ENCODE data around the gene SPN.
"Not testable (repeated sequence)": the region's sequence is repeated elsewhere in the genome, so short reads cannot be mapped to it uniquely, and the experiment has no call there.

The SPN gene

DNA sequence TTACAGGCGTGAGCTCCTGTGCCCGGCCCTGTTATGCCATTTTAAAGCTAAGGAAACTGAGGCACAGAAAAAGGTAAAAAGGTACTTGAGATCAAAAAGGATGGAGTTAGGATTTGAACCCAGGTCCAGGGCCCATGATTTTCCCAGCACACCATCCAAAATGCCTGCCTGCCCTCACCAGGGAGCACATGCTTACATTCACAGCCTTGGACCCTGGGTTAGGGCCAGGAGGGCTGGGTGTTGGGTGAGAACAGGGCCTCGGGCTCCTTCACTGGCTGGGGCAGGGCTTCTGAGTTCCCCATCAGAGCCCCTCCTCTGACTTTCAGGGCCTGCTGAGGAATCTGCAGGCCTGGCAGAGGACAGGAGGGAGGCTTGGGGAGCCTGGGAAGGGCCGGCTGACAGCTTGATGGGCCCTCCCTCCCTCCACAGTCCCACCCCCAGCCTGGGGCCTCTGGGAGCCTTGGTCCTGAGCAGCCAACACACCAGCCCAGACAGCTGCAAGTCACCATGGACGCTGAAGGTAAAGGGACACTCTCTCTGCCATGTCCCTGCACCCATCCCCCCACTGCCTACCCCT, 15.7 kb downstream of the SPN start, which contains the start of gene QPRT:
QPRT (plus strand) TSS at position 490 of the 577 bp plus-strand sequence; CDS start at position 508, 18 bp downstream.
- no peak for DNase-seq

DNA sequence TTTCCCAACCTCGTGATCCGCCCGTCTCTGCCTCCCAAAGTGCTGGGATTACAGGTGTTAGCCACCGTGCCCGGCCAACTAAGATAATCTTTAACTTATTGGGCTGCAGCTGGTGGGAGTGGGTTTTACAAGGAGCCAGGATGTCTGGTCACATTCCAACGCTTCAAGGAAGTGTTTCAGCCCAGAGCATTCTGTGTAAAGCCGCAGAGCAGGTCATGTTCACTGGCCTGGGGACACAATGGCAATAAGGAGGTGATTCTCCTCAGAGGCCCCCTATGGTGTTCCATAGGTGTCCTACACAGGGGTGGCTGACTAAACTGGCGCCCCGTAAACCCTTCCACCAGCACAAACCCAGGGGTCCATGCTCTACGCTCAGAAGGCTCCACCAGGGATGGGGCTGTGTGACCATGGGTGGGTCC, 17.1 kb downstream of the SPN start:
- DNase-seq: no peak

DNA sequence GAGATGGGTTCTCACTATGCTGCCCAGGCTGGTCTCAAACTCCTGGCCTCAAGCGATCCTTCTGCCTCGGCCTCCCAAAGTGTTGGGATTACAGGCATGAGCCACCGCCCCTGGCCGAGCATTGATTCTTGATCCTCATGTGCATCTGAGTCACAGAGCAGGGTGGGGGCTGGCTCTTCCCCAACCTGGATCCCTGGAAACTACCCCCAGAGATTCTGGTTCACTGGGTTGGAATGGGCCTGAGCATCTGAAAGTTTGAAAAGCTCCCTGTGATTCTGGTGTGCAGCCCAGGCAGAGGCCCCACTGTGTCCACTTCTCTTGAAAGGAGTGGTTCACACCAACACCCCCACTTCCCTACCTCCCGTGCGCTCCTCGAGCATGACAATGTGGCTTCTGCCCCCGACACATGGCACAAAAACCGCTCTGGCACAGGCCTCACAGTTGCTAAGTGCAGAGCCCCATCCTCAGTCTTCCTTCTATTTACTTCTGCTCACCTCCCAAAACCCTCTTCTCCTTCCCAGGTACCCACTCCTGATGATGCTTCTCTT, 20.6 kb downstream of the SPN start:
- no peak for DNase-seq

DNA sequence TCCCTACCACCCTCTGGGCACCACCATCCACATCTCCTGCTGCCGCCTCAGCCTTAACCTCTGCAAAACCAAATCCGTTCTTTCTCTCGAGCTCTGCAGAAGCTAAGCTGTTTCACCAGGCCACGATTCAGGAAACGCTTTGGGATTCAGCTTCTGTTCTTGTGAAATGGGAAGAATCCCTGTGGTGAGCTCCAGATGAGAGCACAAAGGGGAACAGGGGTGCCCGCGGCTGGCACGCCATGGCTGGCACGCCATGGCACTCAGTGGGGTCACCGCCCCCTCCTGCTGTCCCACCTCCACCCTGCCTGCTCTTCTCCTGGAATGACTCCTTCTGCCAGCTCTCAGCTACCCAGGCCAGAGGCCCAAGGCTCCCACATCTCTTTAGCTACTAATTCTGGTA, 21.6 kb downstream of the SPN start:
- DNase-seq: no peak

DNA sequence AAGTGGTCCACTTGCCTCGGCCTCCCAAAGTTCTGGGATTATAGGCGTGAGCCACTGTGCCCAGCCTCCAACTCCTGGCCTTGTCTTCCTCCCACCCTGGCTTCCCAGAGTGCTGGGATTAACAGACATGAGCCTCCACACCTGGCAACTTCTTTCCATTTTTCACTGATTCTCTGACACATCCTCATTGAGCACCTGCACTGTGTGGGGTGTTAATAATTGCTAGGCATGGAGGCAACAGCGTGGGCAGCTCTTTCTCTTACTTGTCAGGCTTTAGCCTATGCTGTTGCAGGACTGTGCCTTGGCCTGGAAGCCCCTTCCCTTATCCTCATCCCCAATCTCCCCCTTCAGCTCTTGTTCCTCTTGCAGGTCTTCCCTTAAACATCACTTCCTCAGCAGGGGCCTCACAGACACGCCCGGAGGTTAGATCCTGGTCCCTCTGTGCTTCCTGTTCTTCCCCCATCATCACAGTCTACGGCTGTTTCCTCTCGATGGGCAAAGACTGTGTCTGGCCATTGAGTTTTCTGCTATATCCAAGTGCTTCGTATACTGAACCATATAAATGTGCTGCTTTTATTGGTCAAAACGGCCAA, 23.8 kb downstream of the SPN start:
- no peak for DNase-seq

DNA sequence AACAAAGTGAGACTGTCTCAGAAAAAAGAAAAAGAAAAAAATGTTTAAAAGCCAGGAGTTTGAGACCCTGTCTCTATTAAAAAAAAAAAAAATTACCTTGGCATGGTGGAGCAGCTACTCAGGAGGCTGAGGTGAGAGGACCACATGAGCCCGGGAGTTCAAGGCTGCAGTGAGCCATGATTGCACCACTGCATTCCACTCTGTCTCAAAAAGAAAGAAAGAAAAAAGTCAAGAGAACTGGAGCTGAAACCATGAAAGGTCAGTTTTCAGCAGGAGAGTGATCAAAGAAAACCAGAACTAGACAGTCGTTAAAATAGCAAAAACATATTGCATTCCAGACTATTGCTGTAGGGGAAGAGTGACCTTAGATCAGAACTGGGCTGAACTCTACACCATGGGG, 24.7 kb downstream of the SPN start:
- no peak for DNase-seq

DNA sequence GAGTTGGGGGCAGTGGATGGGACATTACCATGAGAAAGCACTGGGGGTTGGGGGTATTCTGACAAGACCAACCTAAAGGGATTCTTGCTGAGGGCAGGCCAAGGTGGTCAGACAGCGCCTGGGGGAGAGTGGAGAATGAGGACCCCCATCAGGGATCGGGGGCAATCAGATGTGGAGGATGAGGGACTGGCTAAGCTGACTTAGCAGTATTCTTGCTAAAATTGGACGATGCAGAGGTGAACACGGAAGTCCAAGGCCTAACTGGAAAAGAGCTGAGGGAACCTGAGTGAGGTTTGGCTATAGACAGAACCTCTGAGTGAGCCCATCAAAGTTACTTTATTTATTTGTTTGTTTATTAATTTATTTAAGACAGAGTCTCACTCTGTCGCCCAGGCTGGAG, 25.1 kb downstream of the SPN start:
- DNase-seq: no peak

DNA sequence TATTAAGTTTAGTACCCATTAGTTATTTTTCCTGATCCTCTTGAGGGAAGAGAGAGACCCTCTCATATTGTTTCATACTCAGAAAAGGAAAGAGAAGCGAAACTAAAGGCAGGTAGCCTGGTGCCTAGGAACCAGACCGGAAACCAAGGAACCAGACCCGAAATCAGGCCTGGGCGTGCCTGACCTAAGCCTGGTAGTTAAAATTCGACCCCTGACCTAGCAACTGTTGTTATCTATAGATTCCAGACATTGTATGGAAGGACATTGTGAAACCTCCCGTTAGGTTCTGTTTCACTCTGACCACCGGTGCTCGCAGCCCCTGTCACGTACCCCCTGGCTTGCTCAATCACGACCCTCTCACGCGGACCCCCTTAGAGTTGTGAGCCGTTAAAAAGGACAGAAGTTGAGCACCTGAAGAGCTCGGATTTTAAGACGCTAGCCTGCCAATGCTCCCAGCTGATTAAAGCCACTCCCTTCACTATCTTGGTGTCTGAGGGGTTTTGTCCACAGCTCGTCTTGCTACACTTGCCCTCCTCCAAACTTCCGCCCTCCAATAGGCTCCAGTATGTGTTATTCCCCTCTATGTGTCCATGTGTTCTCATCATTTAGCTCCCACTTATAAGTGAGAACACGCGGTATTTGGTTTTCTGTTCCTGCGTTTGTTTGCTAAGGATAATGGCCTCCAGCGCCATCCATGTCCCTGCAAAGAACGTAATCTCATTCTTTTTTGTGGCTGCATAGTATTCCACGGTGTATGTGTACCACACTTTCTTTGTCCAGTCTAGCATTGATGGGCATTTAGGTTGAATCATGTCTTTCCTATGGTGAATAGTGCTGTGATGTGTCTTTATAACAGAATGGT, 26.7 kb downstream of the SPN start:
- not testable (repeated sequence) for DNase-seq

DNA sequence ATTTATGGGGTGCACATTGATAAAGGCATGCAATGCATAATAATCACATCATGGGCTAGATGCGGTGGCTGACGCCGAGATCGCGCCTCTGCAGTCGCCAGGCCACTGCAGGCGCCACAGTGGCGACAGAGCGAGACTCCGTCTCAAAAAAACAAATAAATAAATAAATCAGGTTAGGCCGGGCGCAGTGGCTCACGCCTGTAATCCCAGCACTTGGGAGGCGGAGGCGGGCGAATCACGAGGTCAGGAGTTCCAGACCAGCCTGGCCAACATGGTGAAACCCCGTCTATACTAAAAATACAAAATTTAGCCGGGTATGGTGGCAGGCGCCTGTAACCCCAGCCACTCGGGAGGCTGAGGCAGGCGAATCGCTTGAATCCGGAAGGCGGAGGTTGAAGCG, 29.6 kb downstream of the SPN start:
- not testable (repeated sequence) for DNase-seq

DNA sequence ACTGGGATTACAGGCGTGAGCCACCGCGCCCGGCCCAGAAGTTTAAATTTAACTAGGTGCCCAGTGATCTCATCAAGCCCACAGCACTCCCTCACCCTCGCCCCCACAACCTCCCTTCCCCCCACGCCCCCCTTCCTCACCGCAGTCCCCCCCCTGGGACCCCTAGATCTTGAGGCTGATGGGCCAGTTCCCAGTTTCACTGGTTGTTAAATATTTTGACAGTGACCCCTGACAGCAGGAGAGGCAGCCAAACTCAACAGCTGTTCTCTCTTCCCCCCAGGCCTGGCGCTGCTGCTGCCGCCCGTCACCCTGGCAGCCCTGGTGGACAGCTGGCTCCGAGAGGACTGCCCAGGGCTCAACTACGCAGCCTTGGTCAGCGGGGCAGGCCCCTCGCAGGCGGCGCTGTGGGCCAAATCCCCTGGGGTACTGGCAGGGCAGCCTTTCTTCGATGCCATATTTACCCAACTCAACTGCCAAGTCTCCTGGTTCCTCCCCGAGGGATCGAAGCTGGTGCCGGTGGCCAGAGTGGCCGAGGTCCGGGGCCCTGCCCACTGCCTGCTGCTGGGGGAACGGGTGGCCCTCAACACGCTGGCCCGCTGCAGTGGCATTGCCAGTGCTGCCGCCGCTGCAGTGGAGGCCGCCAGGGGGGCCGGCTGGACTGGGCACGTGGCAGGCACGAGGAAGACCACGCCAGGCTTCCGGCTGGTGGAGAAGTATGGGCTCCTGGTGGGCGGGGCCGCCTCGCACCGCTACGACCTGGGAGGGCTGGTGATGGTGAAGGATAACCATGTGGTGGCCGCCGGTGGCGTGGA, 31.5 kb downstream of the SPN start:
- no peak for DNase-seq

DNA sequence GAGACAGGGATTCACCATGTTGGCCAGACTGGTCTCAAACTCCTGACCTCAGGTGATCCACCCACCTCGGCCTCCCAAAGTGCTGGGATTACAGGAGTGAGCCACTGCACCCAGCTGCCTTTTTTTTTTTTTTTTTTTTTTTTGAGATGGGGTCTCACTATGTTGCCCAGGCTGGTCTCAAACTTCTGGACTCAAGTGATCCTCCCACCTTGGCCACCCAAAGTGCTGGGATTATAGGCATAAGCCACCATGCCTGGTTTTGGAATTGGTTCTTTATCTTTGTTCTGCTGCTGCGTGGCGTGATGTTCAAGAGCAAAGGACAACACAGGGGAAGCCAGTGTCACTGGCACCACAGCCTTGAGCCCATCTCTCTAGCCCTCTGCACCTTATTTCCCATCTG, 32.6 kb downstream of the SPN start:
- not testable (repeated sequence) for DNase-seq

DNA sequence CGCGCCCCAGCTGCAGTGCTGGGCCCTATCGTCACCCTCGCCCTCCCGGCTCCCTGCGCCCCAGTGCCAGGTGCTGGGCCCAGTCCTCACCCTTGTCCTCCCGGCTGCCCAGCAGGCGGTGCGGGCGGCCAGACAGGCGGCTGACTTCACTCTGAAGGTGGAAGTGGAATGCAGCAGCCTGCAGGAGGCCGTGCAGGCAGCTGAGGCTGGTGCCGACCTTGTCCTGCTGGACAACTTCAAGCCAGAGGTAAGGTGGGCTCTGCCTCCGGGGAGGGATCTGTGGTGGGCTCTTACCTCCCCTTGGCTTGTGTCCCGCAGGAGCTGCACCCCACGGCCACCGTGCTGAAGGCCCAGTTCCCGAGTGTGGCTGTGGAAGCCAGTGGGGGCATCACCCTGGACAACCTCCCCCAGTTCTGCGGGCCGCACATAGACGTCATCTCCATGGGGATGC, 33.9 kb downstream of the SPN start:
- no peak for DNase-seq

DNA sequence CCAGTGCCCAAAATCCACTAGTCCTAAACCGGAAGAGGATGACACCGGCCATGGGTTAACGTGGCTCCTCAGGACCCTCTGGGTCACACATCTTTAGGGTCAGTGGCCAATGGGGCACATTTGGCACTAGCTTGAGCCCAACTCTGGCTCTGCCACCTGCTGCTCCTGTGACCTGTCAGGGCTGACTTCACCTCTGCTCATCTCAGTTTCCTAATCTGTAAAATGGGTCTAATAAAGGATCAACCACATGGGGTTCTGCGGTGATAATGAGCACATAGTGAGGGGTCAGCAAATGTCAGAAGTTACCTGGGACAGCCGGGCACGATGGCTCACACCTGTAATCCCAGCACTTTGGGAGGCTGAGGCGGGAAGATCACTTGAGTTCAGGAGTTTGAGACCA, 34.3 kb downstream of the SPN start:
- DNase-seq: no peak

DNA sequence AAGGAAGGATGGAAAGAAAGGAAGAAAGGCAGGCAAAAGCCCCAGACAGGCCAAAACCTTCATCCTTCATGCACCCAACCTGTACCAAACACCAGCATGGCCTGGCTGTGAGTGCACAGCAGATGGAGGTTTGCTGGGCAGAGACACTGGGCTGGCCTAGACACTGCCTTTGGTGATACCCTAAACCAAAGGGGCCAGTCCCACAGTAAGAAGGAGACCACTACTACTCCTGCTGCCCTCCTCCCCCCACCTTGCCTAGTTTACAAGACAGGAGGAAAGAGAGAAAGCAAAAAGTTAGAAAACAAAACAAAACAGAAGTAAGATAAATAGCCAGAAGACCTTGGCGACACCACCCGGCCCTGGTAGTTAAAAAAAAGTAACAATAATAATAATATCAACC, 35.0 kb downstream of the SPN start:
- DNase-seq: no peak

DNA sequence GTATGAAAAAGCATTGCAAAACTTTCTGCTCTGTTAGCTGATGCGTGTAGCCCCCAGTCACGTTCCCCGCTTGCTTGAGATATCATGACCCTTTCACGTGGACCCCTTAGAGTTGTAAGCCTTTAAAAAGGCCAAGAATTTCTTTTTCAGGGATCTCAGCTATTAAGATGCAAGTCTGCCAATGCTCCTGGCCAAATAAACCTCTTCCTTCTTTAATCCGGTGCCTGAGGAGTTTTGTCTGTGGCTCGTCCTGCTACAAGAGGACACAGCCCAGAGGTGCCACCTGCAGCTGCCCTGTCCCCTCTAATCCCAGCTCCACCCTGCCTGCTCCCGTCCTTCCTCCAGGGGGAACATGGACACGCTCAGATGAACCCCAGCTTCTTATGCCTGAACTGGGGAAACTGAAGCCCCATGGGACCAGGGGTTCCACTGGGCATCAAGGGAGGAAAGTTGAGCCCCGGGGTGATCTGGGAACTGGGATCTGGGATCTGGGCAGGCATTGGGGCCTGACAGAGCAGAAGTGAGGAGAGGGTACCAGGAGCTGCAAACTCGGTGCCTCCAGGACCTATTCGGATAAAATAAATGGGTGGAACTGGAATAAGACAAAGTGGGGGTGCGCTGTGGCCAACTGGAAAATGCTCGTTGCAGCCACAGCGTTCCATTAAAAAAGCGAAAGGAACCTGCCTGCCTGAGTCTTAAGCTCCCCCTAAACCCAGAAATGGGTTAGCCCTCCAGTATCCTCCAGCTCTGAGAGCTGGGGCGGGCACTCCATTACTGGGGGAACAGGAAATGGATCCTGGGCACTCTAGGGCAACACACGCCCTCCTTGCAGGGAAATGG, 35.7 kb downstream of the SPN start:
- no peak for DNase-seq

DNA sequence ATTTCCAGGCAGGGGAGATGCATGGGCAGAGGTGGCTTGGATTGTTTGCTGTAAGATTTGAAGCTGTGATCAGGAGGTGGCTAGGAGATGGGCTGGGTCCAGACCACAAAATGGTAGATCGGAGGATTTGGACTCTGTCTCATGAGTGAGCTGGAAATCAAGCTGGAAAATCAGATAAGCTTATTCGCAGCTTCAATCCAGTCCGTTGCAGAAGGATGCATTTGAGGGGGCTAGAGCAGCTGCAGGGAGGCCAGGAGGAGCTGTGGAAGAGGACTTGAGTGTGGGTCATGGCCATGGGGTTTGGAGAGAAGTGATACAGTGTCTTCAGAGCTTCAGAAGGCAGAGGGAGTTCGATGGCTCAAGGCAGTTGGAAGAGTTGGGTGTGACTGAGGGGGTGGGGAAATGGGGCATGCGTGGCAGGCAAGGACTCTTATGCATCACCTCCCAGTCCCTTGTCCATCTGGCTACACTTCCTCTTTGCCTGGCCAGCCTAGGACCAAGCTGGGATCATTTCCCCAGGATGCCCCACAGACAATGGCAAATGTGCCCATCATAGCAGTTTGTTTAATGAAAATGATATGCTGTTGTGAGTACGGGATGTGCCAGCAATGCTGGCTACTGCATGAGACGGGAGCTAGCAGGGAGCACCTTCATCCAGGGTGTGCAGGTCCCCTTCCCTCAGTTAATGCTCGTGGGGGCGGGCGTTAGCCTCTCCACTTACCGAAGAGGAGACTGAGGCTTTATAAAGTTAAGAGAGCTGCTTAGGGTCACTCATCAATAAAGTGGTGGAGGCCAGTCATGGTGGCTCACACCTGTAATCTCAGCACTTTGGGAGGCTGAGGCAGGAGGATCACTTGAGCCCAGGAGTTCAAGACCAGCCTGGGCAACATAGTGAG, 36.5 kb downstream of the SPN start:
- DNase-seq: no peak

DNA sequence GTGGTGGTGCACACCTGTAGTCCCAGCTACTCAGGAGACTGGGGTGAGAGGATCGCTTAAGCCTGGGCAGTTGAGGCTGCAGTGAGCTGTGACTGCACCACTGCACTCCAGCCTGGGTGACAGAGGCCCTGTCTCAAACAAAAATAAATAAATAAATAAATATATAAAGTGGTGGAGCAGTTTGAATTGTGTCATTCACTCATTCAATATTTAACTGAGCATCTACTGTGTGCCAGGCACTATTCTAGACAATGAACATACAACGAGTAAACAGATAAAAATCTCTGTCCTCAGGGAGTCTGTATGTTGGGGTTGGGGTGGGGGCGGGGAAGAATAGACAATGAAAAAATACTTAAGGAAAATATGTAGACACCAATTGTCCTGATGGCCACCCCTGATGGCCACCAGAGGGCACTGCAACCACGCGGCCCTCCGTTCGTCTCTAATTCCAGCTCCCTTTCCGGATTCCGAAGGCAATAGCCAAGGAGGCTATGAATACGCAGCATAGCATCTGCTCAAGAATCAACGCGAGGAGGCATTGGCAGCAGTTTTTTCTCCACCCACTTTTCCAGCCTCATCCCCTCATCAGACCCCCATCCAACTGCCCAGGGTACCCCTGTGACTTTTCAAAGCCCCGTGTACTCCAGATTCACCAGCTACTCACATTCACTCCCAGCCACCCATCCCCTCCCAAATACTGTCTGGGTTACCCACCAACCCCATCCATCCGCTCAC, 37.4 kb downstream of the SPN start:
- peak; percentile 21 for DNase-seq

DNA sequence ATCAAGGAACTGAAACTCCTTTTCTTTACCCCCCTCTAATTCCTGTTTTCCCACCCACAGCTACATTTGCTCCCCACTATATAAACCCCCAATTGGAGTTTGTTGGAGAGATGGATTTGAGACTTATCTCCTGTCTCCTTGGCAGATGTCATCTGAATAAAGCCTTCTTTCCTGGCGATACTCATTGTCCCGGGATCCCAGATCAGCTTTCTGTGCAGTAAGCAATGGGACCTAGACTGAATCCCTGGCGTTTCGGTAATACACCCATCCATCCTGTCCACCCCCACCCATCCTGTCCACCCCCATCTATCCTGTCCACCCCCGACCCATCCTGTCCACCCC, 38.1 kb downstream of the SPN start:
- no peak for DNase-seq

DNA sequence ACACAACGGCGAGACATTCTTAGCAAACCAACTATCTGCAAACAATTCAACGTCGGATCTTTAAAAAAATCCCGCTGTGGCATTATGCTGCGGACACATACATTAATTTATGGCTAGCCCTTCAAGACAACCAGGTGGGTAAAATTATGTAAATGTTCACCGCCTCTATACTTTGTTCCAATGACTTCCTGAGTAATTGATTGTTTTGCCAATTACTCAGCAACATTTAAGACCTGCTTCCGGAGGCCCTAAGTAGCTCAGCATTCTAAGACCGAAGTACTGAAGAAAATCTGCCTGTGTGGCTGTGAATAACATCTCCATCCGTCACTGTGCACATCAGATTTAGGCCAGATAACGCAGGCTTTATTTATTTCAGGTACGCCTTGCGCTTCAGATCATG, 39.2 kb downstream of the SPN start:
- no peak for DNase-seq

DNA sequence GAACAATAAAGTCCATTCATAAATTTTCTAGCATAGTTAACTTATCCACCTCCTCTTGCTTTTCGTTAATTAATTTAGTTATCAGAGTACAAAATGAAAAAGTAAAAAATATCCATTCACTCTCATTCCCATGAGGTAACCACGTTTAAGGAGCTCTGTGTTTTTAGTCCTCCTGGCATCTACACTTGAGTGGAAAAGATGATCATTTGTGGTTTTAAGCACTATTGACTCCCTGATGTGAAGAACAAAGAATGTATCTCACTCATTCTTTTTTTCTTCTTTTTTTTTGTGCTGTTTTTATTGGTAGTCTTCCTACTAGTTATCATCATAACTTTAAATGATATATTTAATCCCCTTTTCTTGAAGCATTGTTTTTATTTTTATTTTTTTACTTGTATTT, 42.0 kb downstream of the SPN start:
- DNase-seq: no peak
